SJCRH30 (cell line): ENCODE measurements around the gene NUDT12. TPM values are rescaled to one million over a fixed set of nuclear protein-coding genes. Genes with fewer than 3 reads are reported as not detected.

Experiments used
- DNase-seq, 2 experiments: peaks; one replicate each; pipeline ENCODE4 v3.0.0-alpha.2; 2015 to 2020
- H3K27ac ChIP-seq: fragments of 250-450 bp; sonication (Bioruptor Pico); 2 replicates; pipeline ENCODE4 v1.5.1; 2020; ENCODE audit warnings: mild to moderate bottlenecking, moderate library complexity
- H3K27me3 ChIP-seq: fragments of 250-450 bp; sonication (Bioruptor Pico); 2 replicates; pipeline ENCODE4 v1.5.1; 2020; ENCODE audit warnings: mild to moderate bottlenecking, moderate library complexity
- H3K36me3 ChIP-seq: fragments of 250-450 bp; sonication (Bioruptor Pico); 2 replicates; pipeline ENCODE4 v1.5.1; 2020; ENCODE audit warnings: mild to moderate bottlenecking, moderate library complexity
- H3K4me1 ChIP-seq: fragments of 250-450 bp; sonication (Bioruptor Pico); 2 replicates; pipeline ENCODE4 v1.5.1; 2020; ENCODE audit warnings: mild to moderate bottlenecking, moderate library complexity
- H3K4me3 ChIP-seq: fragments of 250-450 bp; sonication (Bioruptor Pico); 2 replicates; pipeline ENCODE4 v1.5.1; 2020; ENCODE audit warnings: mild to moderate bottlenecking, moderate library complexity
- H3K9me3 ChIP-seq: fragments of 250-450 bp; sonication (Bioruptor Pico); replicated peaks from 2 replicates; pipeline ENCODE4 v1.5.1; 2020; ENCODE audit warnings: mild to moderate bottlenecking, moderate library complexity
- total RNA-seq: library from RNA; depleted of rRNA; stranded (reverse); fragments of >200 nt; shearing (Covaris generic); gene quantifications from 2 replicates; pipeline ENCODE4 v1.2.3, GENCODE V29; 2014; rRNA removed

The NUDT12 gene
- 11.1 and 12.0 TPM in 2 replicates for total RNA-seq

GRCh38 chr5:103562453-103563157 is at the start of gene NUDT12:
NUDT12 (minus strand) TSS chr5:103562789; CDS start chr5:103560248, 2,541 bp downstream.
- DNase-seq: peak; percentile 84 to 88
- Histone ChIP-seq H3K4me1 (peaks cover 3% of the 10 kb centered on the region; the same call in 1 of the 2 replicates), H3K27ac (peak within 1 kb of the TSS; percentile 91), H3K27me3 (no peaks in the 10 kb centered on the region), H3K4me3 (peak within 1 kb of the TSS; percentile 91), H3K36me3 (no peaks in the 10 kb centered on the region), H3K9me3 (no peaks in the 10 kb centered on the region)

DNA sequence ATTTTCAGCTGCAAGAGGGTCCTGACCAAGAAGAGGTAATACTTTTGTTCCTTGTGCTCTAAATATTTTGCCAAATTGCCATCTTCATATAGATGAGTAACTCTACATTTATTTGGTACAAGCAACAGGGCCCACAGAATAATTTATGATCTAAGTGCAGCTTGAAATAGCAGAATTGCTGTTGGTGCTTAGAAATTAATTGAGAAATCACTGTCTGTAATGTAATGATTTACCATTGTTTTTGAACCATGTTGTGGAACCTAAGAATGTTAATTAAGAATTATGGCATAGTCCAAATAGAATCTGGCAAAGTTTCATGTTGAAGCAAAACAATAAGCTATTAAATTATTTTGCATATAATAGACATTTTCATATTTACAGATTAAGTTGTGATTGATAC is 44.8 kb upstream of the NUDT12 start:
- no peak overlapping the region for H3K4me3 ChIP-seq
- H3K36me3 ChIP-seq: no peaks in the 10 kb centered on the region
- H3K27me3 ChIP-seq: no peaks in the 10 kb centered on the region
- DNase-seq: no peak
- H3K4me1 ChIP-seq: no peaks in the 10 kb centered on the region
- H3K9me3 ChIP-seq: no peaks in the 10 kb centered on the region
- H3K27ac ChIP-seq: no peak overlapping the region

- no peaks in the 10 kb centered on the region for H3K27me3 ChIP-seq
- H3K27ac ChIP-seq: no peak overlapping the region
- no peaks in the 10 kb centered on the region for H3K9me3 ChIP-seq
- H3K4me3 ChIP-seq: no peak overlapping the region
- no peak for DNase-seq
- no peaks in the 10 kb centered on the region for H3K36me3 ChIP-seq
- no peaks in the 10 kb centered on the region for H3K4me1 ChIP-seq
Observed at GRCh38 chr5:103605277-103605676, 42.7 kb upstream of the NUDT12 start.

GRCh38 chr5:103602438-103602837 is 39.8 kb upstream of the NUDT12 start:
- no peak overlapping the region for H3K27ac ChIP-seq
- no peak for DNase-seq
- no peaks in the 10 kb centered on the region for H3K27me3 ChIP-seq
- H3K36me3 ChIP-seq: no peaks in the 10 kb centered on the region
- no peak overlapping the region for H3K4me3 ChIP-seq
- H3K9me3 ChIP-seq: no peaks in the 10 kb centered on the region
- H3K4me1 ChIP-seq: no peaks in the 10 kb centered on the region

GRCh38 chr5:103601314-103601713 is 38.7 kb upstream of the NUDT12 start:
- Histone ChIP-seq H3K4me3 (no peak overlapping the region), H3K9me3 (no peaks in the 10 kb centered on the region), H3K4me1 (no peaks in the 10 kb centered on the region), H3K27ac (no peak overlapping the region), H3K27me3 (no peaks in the 10 kb centered on the region), H3K36me3 (no peaks in the 10 kb centered on the region)
- DNase-seq: no peak

GRCh38 chr5:103600086-103600485 is 37.5 kb upstream of the NUDT12 start:
- no peak for DNase-seq
- H3K36me3 ChIP-seq: no peaks in the 10 kb centered on the region
- H3K27me3 ChIP-seq: no peaks in the 10 kb centered on the region
- H3K27ac ChIP-seq: no peak overlapping the region
- no peak overlapping the region for H3K4me3 ChIP-seq
- no peaks in the 10 kb centered on the region for H3K4me1 ChIP-seq
- H3K9me3 ChIP-seq: no peaks in the 10 kb centered on the region

GRCh38 chr5:103598997-103599566 is 36.5 kb upstream of the NUDT12 start:
- no peak for DNase-seq
- H3K36me3 ChIP-seq: no peaks in the 10 kb centered on the region

DNA sequence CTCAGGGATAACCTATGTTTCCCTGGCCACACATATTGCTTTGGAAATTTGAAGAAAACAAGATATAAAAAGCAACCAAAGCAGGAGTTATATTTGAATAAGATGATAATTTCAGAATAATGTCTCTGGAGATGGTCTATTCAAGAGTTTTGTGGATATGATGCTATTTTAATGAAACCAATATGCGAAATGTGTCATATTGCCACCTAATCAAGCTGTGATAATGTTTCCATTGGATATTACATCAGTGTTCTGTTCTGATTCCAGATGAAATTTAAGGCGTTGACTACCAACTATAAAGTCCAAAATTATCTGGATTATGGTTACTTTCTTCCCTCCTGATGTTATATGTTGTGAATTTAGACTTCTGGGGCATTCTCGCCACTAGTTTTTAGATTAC is 27.6 kb upstream of the NUDT12 start:
- Histone ChIP-seq H3K9me3 (no peaks in the 10 kb centered on the region), H3K27me3 (no peaks in the 10 kb centered on the region), H3K4me1 (no peaks in the 10 kb centered on the region), H3K27ac (no peak overlapping the region), H3K4me3 (no peak overlapping the region), H3K36me3 (no peaks in the 10 kb centered on the region)
- DNase-seq: no peak

More at GRCh38 chr5:103598997-103599566, 36.5 kb upstream of the NUDT12 start:
- no peaks in the 10 kb centered on the region for H3K9me3 ChIP-seq
- H3K27ac ChIP-seq: no peak overlapping the region
- H3K4me3 ChIP-seq: no peak overlapping the region
- H3K4me1 ChIP-seq: no peaks in the 10 kb centered on the region
- H3K27me3 ChIP-seq: no peaks in the 10 kb centered on the region

- no peaks in the 10 kb centered on the region for H3K9me3 ChIP-seq
- H3K27me3 ChIP-seq: no peaks in the 10 kb centered on the region
- H3K36me3 ChIP-seq: no peaks in the 10 kb centered on the region
- H3K27ac ChIP-seq: no peak overlapping the region
- H3K4me1 ChIP-seq: no peaks in the 10 kb centered on the region
- no peak overlapping the region for H3K4me3 ChIP-seq
- DNase-seq: no peak
Observed at GRCh38 chr5:103589776-103590175, 27.2 kb upstream of the NUDT12 start.

- Histone ChIP-seq H3K36me3 (no peaks in the 10 kb centered on the region), H3K4me1 (no peaks in the 10 kb centered on the region), H3K27me3 (no peaks in the 10 kb centered on the region), H3K27ac (no peak overlapping the region), H3K4me3 (no peak overlapping the region), H3K9me3 (no peaks in the 10 kb centered on the region)
- no peak for DNase-seq
Observed at GRCh38 chr5:103589357-103589756, 26.8 kb upstream of the NUDT12 start.

GRCh38 chr5:103587185-103587748 is 24.7 kb upstream of the NUDT12 start:
- H3K4me1 ChIP-seq: no peaks in the 10 kb centered on the region
- H3K9me3 ChIP-seq: no peaks in the 10 kb centered on the region
- H3K27me3 ChIP-seq: no peaks in the 10 kb centered on the region
- no peak overlapping the region for H3K4me3 ChIP-seq
- no peak overlapping the region for H3K27ac ChIP-seq
- H3K36me3 ChIP-seq: no peaks in the 10 kb centered on the region
- peak in 1 of 2 experiments; percentile 71 for DNase-seq

- DNase-seq: peak; percentile 37 to 77
Observed at GRCh38 chr5:103582364-103582763, 19.8 kb upstream of the NUDT12 start.

DNA sequence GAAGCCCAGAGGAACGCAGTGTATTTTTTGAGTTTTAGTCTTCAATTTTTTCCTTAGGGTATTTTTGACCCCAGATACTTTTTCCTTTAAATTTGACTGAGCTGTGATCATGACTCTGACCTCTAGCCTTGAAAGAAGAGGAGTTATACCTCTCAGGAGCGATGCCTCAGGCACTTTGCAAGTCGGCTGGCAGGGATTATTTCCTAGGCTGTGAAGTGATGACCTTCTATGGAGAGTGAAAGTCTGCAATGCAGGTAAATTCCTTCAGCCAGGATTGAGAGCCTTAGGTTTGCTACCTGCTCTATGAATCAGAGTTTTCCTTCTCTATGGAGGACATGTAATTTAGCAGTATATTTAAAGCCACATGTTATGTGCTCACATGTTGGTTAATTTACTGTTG is 10.8 kb upstream of the NUDT12 start:
- H3K9me3 ChIP-seq: no peaks in the 10 kb centered on the region
- no peaks in the 10 kb centered on the region for H3K27me3 ChIP-seq
- DNase-seq: no peak
- H3K36me3 ChIP-seq: no peaks in the 10 kb centered on the region
- H3K4me1 ChIP-seq: peaks cover 11% of the 10 kb centered on the region
- no peak overlapping the region for H3K4me3 ChIP-seq
- H3K27ac ChIP-seq: no peak overlapping the region

More at GRCh38 chr5:103582364-103582763, 19.8 kb upstream of the NUDT12 start:
- H3K9me3 ChIP-seq: no peaks in the 10 kb centered on the region
- H3K4me3 ChIP-seq: no peak overlapping the region
- H3K36me3 ChIP-seq: no peaks in the 10 kb centered on the region
- H3K4me1 ChIP-seq: no peaks in the 10 kb centered on the region
- H3K27ac ChIP-seq: no peak overlapping the region
- no peaks in the 10 kb centered on the region for H3K27me3 ChIP-seq

DNA sequence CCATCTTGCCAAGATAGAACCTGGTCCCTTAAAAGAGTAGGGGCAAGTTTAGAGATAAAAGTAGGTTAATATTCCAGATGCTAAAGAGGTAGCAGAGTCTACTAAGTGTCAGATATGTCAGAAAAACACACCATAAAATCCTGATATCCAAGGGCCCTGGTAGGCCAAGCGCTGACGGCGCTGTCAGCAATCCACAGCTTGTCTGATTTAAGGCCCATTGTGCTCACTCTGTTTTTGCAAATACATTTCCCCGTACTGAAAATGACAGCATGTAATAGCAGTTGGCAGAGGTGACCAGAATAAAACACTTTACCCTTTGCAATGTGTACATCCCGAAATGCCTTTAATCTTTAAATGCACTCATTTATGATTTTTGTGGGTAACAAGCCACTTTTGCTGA is 9.9 kb upstream of the NUDT12 start:
- H3K27me3 ChIP-seq: no peaks in the 10 kb centered on the region
- DNase-seq: no peak
- H3K4me3 ChIP-seq: no peak overlapping the region
- H3K9me3 ChIP-seq: no peaks in the 10 kb centered on the region
- no peak overlapping the region for H3K27ac ChIP-seq
- H3K4me1 ChIP-seq: peaks cover 11% of the 10 kb centered on the region
- no peaks in the 10 kb centered on the region for H3K36me3 ChIP-seq

DNA sequence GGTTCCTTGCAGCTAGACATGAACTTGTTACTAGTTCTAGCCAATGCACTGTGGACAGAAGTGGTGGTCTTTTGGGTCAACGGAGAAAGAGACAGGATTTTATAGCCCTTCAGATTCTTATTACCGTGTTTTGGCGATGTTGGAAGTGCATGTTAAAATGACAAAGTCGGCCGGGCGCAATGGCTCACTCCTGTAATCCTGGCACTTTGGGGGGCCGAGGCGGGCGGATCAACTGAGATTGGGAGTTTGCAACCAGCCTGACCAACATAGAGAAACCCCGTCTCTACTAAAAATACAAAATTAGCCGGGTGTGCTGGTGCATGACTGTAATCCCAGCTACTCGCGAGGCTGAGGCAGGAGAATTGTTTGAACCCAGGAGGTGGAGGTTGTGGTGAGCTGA is 9.1 kb upstream of the NUDT12 start:
- peaks cover 11% of the 10 kb centered on the region for H3K4me1 ChIP-seq
- H3K36me3 ChIP-seq: no peaks in the 10 kb centered on the region
- DNase-seq: no peak
- H3K27me3 ChIP-seq: no peaks in the 10 kb centered on the region
- H3K9me3 ChIP-seq: no peaks in the 10 kb centered on the region
- H3K4me3 ChIP-seq: no peak overlapping the region
- no peak overlapping the region for H3K27ac ChIP-seq
